Smooth muscle cell (in vitro differentiated cells): ENCODE measurements around the gene GRK6. TPM values are rescaled to one million over a fixed set of nuclear protein-coding genes. Genes with fewer than 3 reads are reported as not detected.

Source experiments
- DNase-seq: peaks from one replicate; lab custom pipeline; 2025; ENCODE audit not compliant: unreplicated experiment; lab: John Stamatoyannopoulos, UW
- H2AFZ ChIP-seq: fragments of 200-600 bp; sonication (generic); 2 replicates; pipeline ENCODE4 v1.6.0; 2016; ENCODE audit warnings: antibody characterized with exemption, low read depth, mild to moderate bottlenecking
- H3F3A ChIP-seq: fragments of 200-600 bp; sonication (generic); 2 replicates; pipeline ENCODE4 v1.6.0; 2017; ENCODE audit warnings: antibody characterized with exemption, low read depth
- H3K27ac ChIP-seq: fragments of 200-600 bp; sonication (generic); 2 replicates; pipeline ENCODE4 v1.5.1; 2016; ENCODE audit warnings: low read depth, mild to moderate bottlenecking
- H3K27me3 ChIP-seq: fragments of 200-600 bp; sonication (generic); 2 replicates; pipeline ENCODE4 v1.6.1; 2016; ENCODE audit warnings: low read depth, mild to moderate bottlenecking
- H3K36me3 ChIP-seq: fragments of 200-600 bp; sonication (generic); 2 replicates; pipeline ENCODE4 v1.5.1; 2016; ENCODE audit warnings: low read depth
- H3K4me1 ChIP-seq: fragments of 200-600 bp; sonication (generic); 2 replicates; pipeline ENCODE4 v1.5.1; 2016; ENCODE audit warnings: low read depth
- H3K4me2 ChIP-seq: fragments of 200-600 bp; sonication (generic); 2 replicates; pipeline ENCODE4 v1.6.0; 2016; ENCODE audit warnings: mild to moderate bottlenecking
- H3K4me3 ChIP-seq: fragments of 200-600 bp; sonication (generic); 2 replicates; pipeline ENCODE4 v1.5.1; 2016; ENCODE audit warnings: mild to moderate bottlenecking
- H3K79me2 ChIP-seq: fragments of 200-600 bp; sonication (generic); 2 replicates; pipeline ENCODE4 v1.6.0; 2016; ENCODE audit warnings: low read depth, mild to moderate bottlenecking
- H3K9ac ChIP-seq: fragments of 200-600 bp; sonication (generic); 2 replicates; pipeline ENCODE4 v1.6.0; 2016; ENCODE audit warnings: low read depth
- H3K9me3 ChIP-seq: fragments of 200-600 bp; sonication (generic); replicated peaks from 2 replicates; pipeline ENCODE4 v1.5.1; 2016; ENCODE audit warnings: low read depth
- H4K20me1 ChIP-seq: fragments of 200-600 bp; sonication (generic); 2 replicates; pipeline ENCODE4 v1.6.0; 2016; ENCODE audit warnings: low read depth
- CTCF ChIP-seq: fragments of 200-600 bp; sonication (generic); IDR thresholded peaks from 2 replicates; pipeline ENCODE4 v1.5.1; 2017; ENCODE audit warnings: borderline replicate concordance, mild to moderate bottlenecking, antibody characterized with exemption; ENCODE audit not compliant: insufficient read depth, poor library complexity, severe bottlenecking
- WGBS: methylation state at CpG from one replicate; pipeline ENCODE4 v1.1.7; 2016; ENCODE audit warnings: low lambda C conversion rate; 5-methylcytosine and 5-hydroxymethylcytosine counted together
- polyA plus RNA-seq: library from polyadenylated mRNA; unstranded; fragments of >200 nt; fragmentation: Nextera tagmentation; extraction: Ambion mirVana; gene quantifications from 2 replicates; pipeline ENCODE4 v1.2.1, GENCODE V29; 2016
- total RNA-seq: library from RNA; depleted of rRNA; stranded (reverse); fragments of >200 nt; gene quantifications from 2 replicates; pipeline ENCODE4 v1.2.3, GENCODE V29; 2014

Gene GRK6
- total and polyA plus RNA-seq, 2 experiments from 2014 or later, result 20.8 to 28.5 TPM

DNA sequence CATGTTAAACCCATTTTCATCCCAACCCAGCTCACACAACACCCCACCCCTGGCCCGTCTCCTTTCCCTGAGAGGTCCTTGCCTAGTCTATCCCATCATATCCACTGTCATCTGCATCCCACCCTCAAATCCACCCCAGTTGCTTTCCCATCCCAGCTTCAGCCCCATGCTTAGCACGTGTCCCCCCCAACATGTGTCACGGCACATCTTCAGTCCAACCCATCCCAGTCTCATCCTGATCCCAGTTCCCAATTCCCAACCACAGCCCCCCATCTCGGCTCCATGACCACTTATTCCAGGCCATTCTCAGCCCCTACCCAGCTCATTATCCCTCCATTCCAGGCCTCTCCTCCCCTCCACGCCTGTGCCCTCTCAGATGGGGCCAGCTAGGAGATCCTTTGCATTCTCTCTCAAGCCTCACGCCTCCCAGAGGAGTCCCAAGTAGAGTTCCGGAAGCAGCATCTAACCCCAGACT lies 47.6 kb downstream of the GRK6 start:
- Histone ChIP-seq H3K4me3 (peak overlapping the region; percentile 89), H3K4me2 (peak overlapping the region; percentile 98), H3K36me3 (no peaks in the 10 kb centered on the region), H3K9me3 (no peaks in the 10 kb centered on the region), H4K20me1 (peaks cover 44% of the 10 kb centered on the region), H3K9ac (no peak overlapping the region), H3K27me3 (no peaks in the 10 kb centered on the region), H2AFZ (no peak overlapping the region), H3K4me1 (peaks cover 27% of the 10 kb centered on the region), H3K79me2 (peaks cover 40% of the 10 kb centered on the region), H3F3A (peaks cover 31% of the 10 kb centered on the region), H3K27ac (peak overlapping the region; percentile 3)
- WGBS, result 47% methylated on average over 7 of the region's 7 CpGs
- DNase-seq, result no peak
- TF ChIP-seq CTCF, result no peak

DNA sequence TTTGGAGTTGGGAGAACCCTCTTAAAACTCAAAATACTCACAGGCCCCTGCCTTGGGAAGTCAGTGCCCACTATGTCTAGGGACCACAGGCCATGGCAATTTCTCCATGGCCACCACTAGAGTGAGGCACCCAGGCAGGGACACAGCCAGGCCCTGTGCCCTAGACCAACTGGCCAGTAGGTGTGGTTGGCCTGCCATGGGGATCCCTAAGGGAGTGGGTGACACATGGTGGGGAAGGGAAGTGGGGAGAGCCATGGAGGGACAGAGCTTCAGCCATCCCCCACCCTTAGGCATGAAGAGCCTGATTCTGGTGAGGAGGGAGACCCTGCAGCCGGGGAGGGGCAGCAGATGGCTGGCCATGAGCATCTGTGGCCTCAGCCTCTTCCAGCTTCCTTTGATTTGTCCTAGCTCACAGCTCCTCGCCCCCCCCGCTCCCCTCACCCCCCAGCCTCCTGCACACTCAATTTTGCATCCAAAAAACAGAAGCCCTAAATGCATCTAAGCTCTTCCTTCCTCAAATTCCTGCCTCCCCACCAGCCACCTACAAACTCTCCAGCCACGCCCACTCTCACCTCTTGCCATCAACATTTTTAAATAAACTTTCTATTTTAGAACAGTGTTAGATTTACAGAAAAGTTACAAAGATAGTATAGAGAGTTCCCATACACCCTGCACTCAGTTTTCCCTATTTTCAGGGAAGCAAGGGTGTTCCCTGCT lies 48.5 kb downstream of the GRK6 start:
- peaks cover 44% of the 10 kb centered on the region for H4K20me1 ChIP-seq
- no peaks in the 10 kb centered on the region for H3K9me3 ChIP-seq
- H3K27me3 ChIP-seq, result no peaks in the 10 kb centered on the region
- no peak overlapping the region for H3K4me2 ChIP-seq
- no peak for DNase-seq
- no peak overlapping the region for H3K9ac ChIP-seq
- H3K4me3 ChIP-seq, result no peak overlapping the region
- H3K79me2 ChIP-seq, result peaks cover 30% of the 10 kb centered on the region
- peaks cover 27% of the 10 kb centered on the region for H3K4me1 ChIP-seq
- peaks cover 35% of the 10 kb centered on the region for H3F3A ChIP-seq
- H3K27ac ChIP-seq, result no peak overlapping the region
- H3K36me3 ChIP-seq, result no peaks in the 10 kb centered on the region
- 83% methylated on average over 4 of the region's 4 CpGs for WGBS
- no peak for TF ChIP-seq CTCF
- H2AFZ ChIP-seq, result no peak overlapping the region

DNA sequence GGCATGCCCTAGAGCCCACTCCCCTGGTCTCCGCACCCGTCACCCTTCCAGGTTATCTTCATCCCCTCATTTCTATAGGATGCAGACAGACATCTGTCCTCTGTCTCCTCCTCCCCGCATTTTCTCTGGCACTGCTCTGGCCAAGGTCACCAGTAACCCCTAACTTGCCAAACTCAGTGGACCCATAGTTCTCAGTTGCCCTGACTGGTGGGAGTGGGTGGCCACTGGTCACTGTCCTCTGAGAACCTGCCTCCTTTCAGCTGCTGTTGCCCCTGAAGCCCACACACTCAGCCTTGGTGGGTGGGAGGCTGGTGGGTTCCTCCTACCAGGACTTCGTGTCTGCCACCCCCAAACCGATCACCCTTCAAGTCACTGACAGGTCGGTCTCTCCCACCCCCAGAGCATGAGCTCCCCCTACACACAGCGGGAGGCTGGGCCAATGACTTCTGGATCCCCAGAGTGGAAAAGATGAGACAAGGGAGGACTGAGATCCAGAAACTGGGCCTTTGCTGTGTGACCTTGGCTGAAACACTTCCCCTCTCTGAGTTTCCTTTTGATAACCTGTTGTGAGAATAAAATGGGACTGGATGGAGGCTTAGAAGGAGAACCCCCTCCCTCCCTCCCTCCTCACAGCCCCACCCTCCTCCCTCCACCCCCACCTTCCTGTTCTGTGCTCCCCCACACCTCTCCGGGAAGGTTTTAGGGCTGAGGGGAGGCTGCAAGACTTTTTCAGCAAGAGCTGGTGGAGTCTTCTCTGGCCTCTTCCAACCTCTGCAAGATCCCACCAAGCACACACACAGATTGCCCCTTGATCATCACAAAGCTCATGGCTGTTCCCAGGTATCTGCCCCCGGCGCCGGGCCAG lies 49.3 kb downstream of the GRK6 start:
- TF ChIP-seq CTCF, result no peak
- peaks cover 20% of the 10 kb centered on the region for H3K4me1 ChIP-seq
- peaks cover 22% of the 10 kb centered on the region for H3K79me2 ChIP-seq
- H3K4me3 ChIP-seq, result no peak overlapping the region
- DNase-seq, result no peak
- H4K20me1 ChIP-seq, result peaks cover 43% of the 10 kb centered on the region
- H3K9ac ChIP-seq, result no peak overlapping the region
- H3F3A ChIP-seq, result peaks cover 41% of the 10 kb centered on the region
- H3K9me3 ChIP-seq, result no peaks in the 10 kb centered on the region
- 74% methylated on average over 11 of the region's 11 CpGs for WGBS
- H3K4me2 ChIP-seq, result no peak overlapping the region
- H2AFZ ChIP-seq, result no peak overlapping the region
- no peak overlapping the region for H3K27ac ChIP-seq
- H3K36me3 ChIP-seq, result no peaks in the 10 kb centered on the region
- no peaks in the 10 kb centered on the region for H3K27me3 ChIP-seq
